ENCODE data around the gene PTPRK.

Gene PTPRK

GRCh38 chr6:128172752-128173682 is 347.4 kb downstream of the PTPRK start:
- H3K27ac ChIP-seq: no peak overlapping the region
- TF ChIP-seq ZFX (IDR thresholded peaks at IDR 0.05; ENCODE audit: borderline replicate concordance): no peak
- no peak for TF ChIP-seq CTCF (IDR thresholded peaks at IDR 0.05)

GRCh38 chr6:128172081-128172480 is 348.3 kb downstream of the PTPRK start:
- H3K27ac ChIP-seq: no peak overlapping the region
- TF ChIP-seq CTCF (IDR thresholded peaks at IDR 0.05): no peak
- no peak for TF ChIP-seq ZFX (IDR thresholded peaks at IDR 0.05; ENCODE audit: borderline replicate concordance)

- H3K27ac ChIP-seq: no peak overlapping the region
- TF ChIP-seq CTCF (IDR thresholded peaks at IDR 0.05) (no peak), ZFX (IDR thresholded peaks at IDR 0.05; ENCODE audit: borderline replicate concordance) (no peak)
These were observed 349.2 kb downstream of the PTPRK start for GRCh38 chr6:128171182-128171581.

- TF ChIP-seq CTCF (IDR thresholded peaks at IDR 0.05) (no peak), ZFX (IDR thresholded peaks at IDR 0.05; ENCODE audit: borderline replicate concordance) (no peak)
- no peak overlapping the region for H3K27ac ChIP-seq
These were observed 352.2 kb downstream of the PTPRK start for GRCh38 chr6:128168244-128168643.

GRCh38 chr6:128167552-128167951 is 352.8 kb downstream of the PTPRK start:
- H3K27ac ChIP-seq: no peak overlapping the region
- TF ChIP-seq ZFX (IDR thresholded peaks at IDR 0.05; ENCODE audit: borderline replicate concordance): no peak
- TF ChIP-seq CTCF (IDR thresholded peaks at IDR 0.05): no peak

- TF ChIP-seq CTCF (IDR thresholded peaks at IDR 0.05) (no peak), ZFX (IDR thresholded peaks at IDR 0.05; ENCODE audit: borderline replicate concordance) (no peak)
- H3K27ac ChIP-seq: no peak overlapping the region
These were observed 356.1 kb downstream of the PTPRK start for GRCh38 chr6:128164254-128164653.

- TF ChIP-seq ZFX (IDR thresholded peaks at IDR 0.05; ENCODE audit: borderline replicate concordance) (no peak), CTCF (IDR thresholded peaks at IDR 0.05) (no peak)
- H3K27ac ChIP-seq: no peak overlapping the region
These were observed 358.0 kb downstream of the PTPRK start for GRCh38 chr6:128162423-128162822.

All from 22Rv1 (cell line).